Measurements from ENCODE around the gene HNRNPH3. TPM values are rescaled to one million over a fixed set of nuclear protein-coding genes. Genes with fewer than 3 reads are reported as not detected.

HNRNPH3 gene
- polyA plus RNA-seq, 3 donors: 36.6 to 86.0 (median 71.6) TPM

- no peak for DNase-seq
- Histone ChIP-seq H3K79me2 (ENCODE audit: insufficient read depth, low read length) (no peaks in the 10 kb centered on the region), H3K4me3 (replicated peaks in 1 of 3; ENCODE audit: low read depth in 2 of 3, low read length in 3 of 3) (no peak overlapping the region), H3K4me2 (replicated peaks; ENCODE audit: extremely low read depth, low read length, poor library complexity, severe bottlenecking) (no peak overlapping the region), H4K20me1 (ENCODE audit: insufficient read depth, low read length) (no peaks in the 10 kb centered on the region), H3K9ac (ENCODE audit: insufficient read depth, low read length, poor library complexity, severe bottlenecking) (no peak overlapping the region), H2AFZ (ENCODE audit: insufficient read depth, low read depth, low read length, poor library complexity, severe bottlenecking) (no peak overlapping the region), H3K36me3 (replicated peaks in 1 of 2; ENCODE audit: control insufficient read depth in 1 of 2, insufficient read depth in 2 of 2, low read length in 2 of 2) (no peaks in the 10 kb centered on the region), H3K27me3 (ENCODE audit: control insufficient read depth in 2 of 2, insufficient read depth in 2 of 2, low read length in 2 of 2) (no peaks in the 10 kb centered on the region), H3K9me3 (replicated peaks in 1 of 2; ENCODE audit: control insufficient read depth in 1 of 2, insufficient read depth in 1 of 2, low read length in 2 of 2) (no peaks in the 10 kb centered on the region), H3K4me1 (ENCODE audit: control insufficient read depth in 1 of 2, insufficient read depth in 2 of 2, low read length in 2 of 2) (no peaks in the 10 kb centered on the region), H3K27ac (ENCODE audit: low read depth in 1 of 2, low read length in 2 of 2) (no peak overlapping the region)
- H3K27me3 Mint-ChIP-seq (ENCODE audit: low read depth in 3 of 3): peaks cover 0 to 3% (median 0%) of the 10 kb centered on the region in 3 donors
- intact Hi-C loops (cut with micrococcal nuclease): no loop called here
- H3K4me1 Mint-ChIP-seq: no peaks in the 10 kb centered on the region
- H3K4me3 Mint-ChIP-seq: no peak overlapping the region
- no peaks in the 10 kb centered on the region for H3K9me3 Mint-ChIP-seq
- TF ChIP-seq CTCF (IDR thresholded peaks at IDR 0.05): no peak
- H3K36me3 Mint-ChIP-seq: no peaks in the 10 kb centered on the region
- H3K27ac Mint-ChIP-seq: no peak overlapping the region
Measured at GRCh38 chr10:68290736-68291135, 41.1 kb upstream of the HNRNPH3 start.

GRCh38 chr10:68296843-68297663 is 34.8 kb upstream of the HNRNPH3 start:
- no peak overlapping the region for H3K4me3 Mint-ChIP-seq
- H3K36me3 ChIP-seq (replicated peaks in 1 of 2; ENCODE audit: control insufficient read depth in 1 of 2, insufficient read depth in 2 of 2, low read length in 2 of 2): no peaks in the 10 kb centered on the region
- no peak for TF ChIP-seq CTCF (IDR thresholded peaks at IDR 0.05)
- H3K4me1 Mint-ChIP-seq: peaks cover 23% of the 10 kb centered on the region
- peaks cover 0 to 2% (median 2%) of the 10 kb centered on the region in 3 donors for H3K27me3 Mint-ChIP-seq (ENCODE audit: low read depth in 3 of 3)
- no peaks in the 10 kb centered on the region for H3K9me3 Mint-ChIP-seq
- no peak overlapping the region for H2AFZ ChIP-seq (ENCODE audit: insufficient read depth, low read depth, low read length, poor library complexity, severe bottlenecking)
- no peak overlapping the region for H3K4me2 ChIP-seq (replicated peaks; ENCODE audit: extremely low read depth, low read length, poor library complexity, severe bottlenecking)
- WGBS (ENCODE audit: insufficient coverage): 87% methylated on average over 5 of the region's 9 CpGs
- H3K4me3 ChIP-seq (replicated peaks in 1 of 3; ENCODE audit: low read depth in 2 of 3, low read length in 3 of 3): no peak overlapping the region
- DNase-seq: no peak
- no peaks in the 10 kb centered on the region for H3K9me3 ChIP-seq (replicated peaks in 1 of 2; ENCODE audit: control insufficient read depth in 1 of 2, insufficient read depth in 1 of 2, low read length in 2 of 2)
- no peaks in the 10 kb centered on the region for H3K79me2 ChIP-seq (ENCODE audit: insufficient read depth, low read length)
- H3K27me3 ChIP-seq (ENCODE audit: control insufficient read depth in 2 of 2, insufficient read depth in 2 of 2, low read length in 2 of 2): no peaks in the 10 kb centered on the region
- no peak overlapping the region for H3K27ac ChIP-seq (ENCODE audit: low read depth in 1 of 2, low read length in 2 of 2)
- intact Hi-C loops (cut with micrococcal nuclease): no loop called here
- no peaks in the 10 kb centered on the region for H4K20me1 ChIP-seq (ENCODE audit: insufficient read depth, low read length)
- H3K9ac ChIP-seq (ENCODE audit: insufficient read depth, low read length, poor library complexity, severe bottlenecking): no peak overlapping the region
- H3K27ac Mint-ChIP-seq: peak overlapping the region in 1 of 7 donors; percentile 1
- H3K36me3 Mint-ChIP-seq: peaks cover 0 to 2% of the 10 kb centered on the region in 2 donors
- peaks cover 23 to 24% of the 10 kb centered on the region in 2 donors for H3K4me1 ChIP-seq (ENCODE audit: control insufficient read depth in 1 of 2, insufficient read depth in 2 of 2, low read length in 2 of 2)
